K562 (cell line): ENCODE results near the gene TINAG. TPM values are rescaled to one million over a fixed set of nuclear protein-coding genes. Genes with fewer than 3 reads are reported as not detected.

ENCODE experiments used
- ATAC-seq: fragments of 200-7000 bp; cut with Tn5 transposase; 3 replicates; pipeline ENCODE4 v1.9.1; 2020; ENCODE audit warnings: moderate library complexity
- BruUV-seq: library from RNA; stranded (reverse); fragments of 400-500 nt; replicated peaks from 2 replicates; lab custom pipeline; 2021; lab: Mats Ljungman, UMichigan
- CTCF ChIA-PET: fragments of 300-600 bp; formaldehyde crosslinking; extraction: SDS; loops from one replicate; lab custom pipeline; 2021; ENCODE audit warnings: low intra/inter-chr PET ratio; lab: Yijun Ruan, JAX
- POLR2A ChIA-PET: fragments of 300-600, 350-650 bp; sonication (Branson Sonifier 250); formaldehyde crosslinking; extraction: SDS; loops from one replicate; lab custom pipeline; 2021; ENCODE audit warnings: antibody characterized with exemption, inconsistent platforms; lab: Yijun Ruan, JAX
- DNase-seq, 4 experiments: peaks; one replicate each; pipeline versions ENCODE4 v3.0.0 to v3.0.0-alpha.2; 2011 to 2018; ENCODE audit warnings: low spot score in 3 of 4, mixed read lengths in 3 of 4; ENCODE audit errors: extremely low read depth in 1 of 4
- FAIRE-seq: peaks from 2 replicates; lab custom pipeline; 2011; peaks lifted over from hg19 to GRCh38; lab: Jason Lieb, UNC
- H2AFZ ChIP-seq: 2 replicates; pipeline ENCODE4 v1.6.0; 2011; ENCODE audit warnings: low read depth, low read length, control low read depth, inconsistent platforms
- H3K27ac ChIP-seq: fragments of 200-600 bp; 3 replicates; pipeline ENCODE4 v1.8.0; 2011; ENCODE audit warnings: low read depth, mild to moderate bottlenecking, control low read depth, inconsistent platforms, low read length, moderate library complexity, mixed read lengths; ENCODE audit errors: extremely low read depth
- H3K27me3 ChIP-seq, 2 experiments: fragments of 300-600 bp in 1 of 2; 2 replicates in 1 of 2; 3 replicates in 1 of 2; pipeline versions ENCODE4 v1.6.0 to v1.8.0; 2011; ENCODE audit warnings: inconsistent platforms in 2 of 2, low read length in 2 of 2, mild to moderate bottlenecking in 1 of 2, mixed read lengths in 1 of 2, moderate library complexity in 1 of 2; ENCODE audit not compliant: control insufficient read depth in 2 of 2, insufficient read depth in 2 of 2
- H3K36me3 ChIP-seq: fragments of 300-600 bp; 3 replicates; pipeline ENCODE4 v1.8.0; 2011; ENCODE audit warnings: mild to moderate bottlenecking, low read length, inconsistent platforms; ENCODE audit not compliant: control insufficient read depth, insufficient read depth
- H3K4me1 ChIP-seq, 2 experiments: fragments of 200-600 bp in 1 of 2; replicated peaks in 1 of 2; 2 replicates in 1 of 2; 3 replicates in 1 of 2; pipeline versions ENCODE4 v1.5.1 to v1.8.0; 2011; ENCODE audit warnings: inconsistent platforms in 2 of 2, low read length in 2 of 2, mild to moderate bottlenecking in 1 of 2, mixed read lengths in 1 of 2, moderate library complexity in 1 of 2; ENCODE audit not compliant: control insufficient read depth in 2 of 2, insufficient read depth in 2 of 2
- H3K4me2 ChIP-seq: 2 replicates; pipeline ENCODE4 v1.6.1; 2011; ENCODE audit warnings: low read length, control low read depth, inconsistent platforms, mixed read lengths; ENCODE audit not compliant: insufficient read depth
- H3K4me3 ChIP-seq: fragments of 200-600 bp; sonication (generic), shearing (Covaris generic); 2 replicates; pipeline ENCODE4 v1.5.1; 2016; ENCODE audit warnings: control low read depth, inconsistent platforms
- H3K79me2 ChIP-seq: fragments of 200-600 bp; 3 replicates; pipeline ENCODE4 v1.8.0; 2011; ENCODE audit warnings: low read length, inconsistent platforms; ENCODE audit not compliant: control insufficient read depth, insufficient read depth
- H3K9ac ChIP-seq, 2 experiments: 2 replicates each; pipeline versions ENCODE4 v1.6.0 to v1.6.1; 2011; ENCODE audit warnings: low read depth in 2 of 2, low read length in 2 of 2, control low read depth in 1 of 2, inconsistent platforms in 1 of 2, mild to moderate bottlenecking in 1 of 2, mixed read lengths in 1 of 2; ENCODE audit not compliant: insufficient read depth in 1 of 2
- H3K9me1 ChIP-seq: one replicate; pipeline ENCODE4 v1.6.0; 2011; ENCODE audit warnings: inconsistent platforms, mild to moderate bottlenecking, low read length, moderate library complexity; ENCODE audit not compliant: control insufficient read depth, insufficient read depth
- H3K9me3 ChIP-seq: replicated peaks from 2 replicates; pipeline ENCODE4 v1.5.1; 2011; ENCODE audit warnings: low read depth, low read length, inconsistent platforms; ENCODE audit not compliant: control insufficient read depth, insufficient read depth
- H4K20me1 ChIP-seq: replicated peaks from 2 replicates; pipeline ENCODE4 v1.6.1; 2011; ENCODE audit warnings: low read length, inconsistent platforms, mixed read lengths; ENCODE audit not compliant: control insufficient read depth, insufficient read depth
- CREB3L1 ChIP-seq: fragments of 450-650 bp; IDR thresholded peaks from 2 replicates; pipeline ENCODE4 v1.6.1; 2014; ENCODE audit warnings: low read depth, mild to moderate bottlenecking, moderate library complexity, borderline replicate concordance
- DDX20 ChIP-seq: fragments of 450-650 bp; IDR thresholded peaks from 2 replicates; pipeline ENCODE4 v1.6.1; 2016; ENCODE audit warnings: missing genetic modification characterization, low read depth, mild to moderate bottlenecking, missing compliant biosample characterization, moderate library complexity
- KLF6 ChIP-seq: fragments of 250-450 bp; sonication (Bioruptor Pico); IDR thresholded peaks from 2 replicates; pipeline ENCODE4 v1.4.0; 2020; ENCODE audit warnings: mild to moderate bottlenecking, moderate library complexity, borderline replicate concordance
- PKNOX1 ChIP-seq: fragments of 450-650 bp; IDR thresholded peaks from 2 replicates; pipeline ENCODE4 v1.6.1; 2016
- PML ChIP-seq: IDR thresholded peaks from 2 replicates; pipeline ENCODE4 v1.6.1; 2012; ENCODE audit warnings: low read length, inconsistent platforms
- SPI1 ChIP-seq: IDR thresholded peaks from 2 replicates; pipeline ENCODE4 v1.6.1; 2011; ENCODE audit warnings: low read depth, low read length, control low read depth, borderline replicate concordance
- ZNF280B ChIP-seq: fragments of 250-450 bp; sonication (Bioruptor Pico); IDR thresholded peaks from 2 replicates; pipeline ENCODE4 v1.5.1; 2021; ENCODE audit warnings: mild to moderate bottlenecking
- ZNF408 ChIP-seq: fragments of 250-450 bp; sonication (Bioruptor Pico); IDR thresholded peaks from 2 replicates; pipeline ENCODE4 v1.4.0; 2020; ENCODE audit warnings: low read depth, mild to moderate bottlenecking, moderate library complexity
- in situ Hi-C: fragments of 300-500 bp; cut with MboI; formaldehyde crosslinking; loops from 4 replicates; pipeline ENCODE4 v1.15.0; 2018; ENCODE audit warnings: inconsistent platforms, mixed read lengths
- intact Hi-C: fragments of 100-400 bp; cut with micrococcal nuclease; formaldehyde crosslinking; loops from 2 replicates; pipeline ENCODE4 v1.14.2; 2022
- polyA plus RNA-seq, 8 experiments: library from polyadenylated mRNA; depleted of rRNA in 4 of 8; stranded (reverse) in 5 of 8; unstranded in 3 of 8; fragments of >200 nt; fragmentation: Nextera tagmentation in 2 of 8; fragmentation: Illumina TruSeq in 1 of 8; extraction: Ambion mirVana in 2 of 8; extraction: Trizol in 1 of 8; gene quantifications; 2 replicates each; pipeline versions ENCODE4 v1.2.1 to v1.2.3, GENCODE V29; 2011 to 2014; ENCODE audit warnings: inconsistent platforms in 1 of 8, missing spikeins in 1 of 8
- total RNA-seq, 7 experiments: library from RNA; depleted of rRNA in 6 of 7; stranded (reverse); fragments of >200 nt in 6 of 7; fragmentation: Illumina TruSeq in 2 of 7; extraction: Trizol in 2 of 7; gene quantifications; 2 replicates each; pipeline versions ENCODE4 v1.2.1 to v1.2.3, GENCODE V29; 2011 to 2021; ENCODE audit warnings: low replicate concordance in 1 of 7

The TINAG gene
- total and polyA plus RNA-seq, 9 of the 15 experiments (the other 6 are each of a cell fraction or from before 2014, with no cell fraction given): not detected

GRCh38 chr6:54274383-54274782 is 33.9 kb upstream of the TINAG start:
- no peaks in the 10 kb centered on the region; the same call in 1 of the 2 replicates for H3K9me3 ChIP-seq
- FAIRE-seq (no peak), DNase-seq (no peak), ATAC-seq (no peak)
- in situ Hi-C loops (no loop called here), intact Hi-C loops (no loop called here)
- ChIA-PET POLR2A (no interaction called here), CTCF (no interaction called here)
- H3K9me1 ChIP-seq: no peaks in the 10 kb centered on the region
- H3K79me2 ChIP-seq: no peaks in the 10 kb centered on the region
- BruUV-seq: no TSS peak
- H3K4me2 ChIP-seq: no peak overlapping the region
- no peaks in the 10 kb centered on the region for H3K36me3 ChIP-seq
- no peak overlapping the region for H2AFZ ChIP-seq
- H3K4me1 ChIP-seq: no peaks in the 10 kb centered on the region
- TF ChIP-seq DDX20 (tag): no peak
- TF ChIP-seq ZNF408 (CRISPR knock-in tag): no peak
- no peak for TF ChIP-seq PML
- no peak for TF ChIP-seq ZNF280B (CRISPR knock-in tag)
- TF ChIP-seq CREB3L1: no peak
- TF ChIP-seq PKNOX1: no peak
- TF ChIP-seq KLF6: no peak
- TF ChIP-seq SPI1: no peak
- H3K9ac ChIP-seq: no peak overlapping the region
- no peaks in the 10 kb centered on the region for H3K27me3 ChIP-seq
- no peak overlapping the region for H3K27ac ChIP-seq
- no peaks in the 10 kb centered on the region for H4K20me1 ChIP-seq
- no peak overlapping the region for H3K4me3 ChIP-seq
